ENCODE data around the gene IDH2. TPM values are rescaled to one million over a fixed set of nuclear protein-coding genes. Genes with fewer than 3 reads are reported as not detected.

The IDH2 gene
- total RNA-seq, 1 donor from 2014 or later, result 49.1 TPM

DNA sequence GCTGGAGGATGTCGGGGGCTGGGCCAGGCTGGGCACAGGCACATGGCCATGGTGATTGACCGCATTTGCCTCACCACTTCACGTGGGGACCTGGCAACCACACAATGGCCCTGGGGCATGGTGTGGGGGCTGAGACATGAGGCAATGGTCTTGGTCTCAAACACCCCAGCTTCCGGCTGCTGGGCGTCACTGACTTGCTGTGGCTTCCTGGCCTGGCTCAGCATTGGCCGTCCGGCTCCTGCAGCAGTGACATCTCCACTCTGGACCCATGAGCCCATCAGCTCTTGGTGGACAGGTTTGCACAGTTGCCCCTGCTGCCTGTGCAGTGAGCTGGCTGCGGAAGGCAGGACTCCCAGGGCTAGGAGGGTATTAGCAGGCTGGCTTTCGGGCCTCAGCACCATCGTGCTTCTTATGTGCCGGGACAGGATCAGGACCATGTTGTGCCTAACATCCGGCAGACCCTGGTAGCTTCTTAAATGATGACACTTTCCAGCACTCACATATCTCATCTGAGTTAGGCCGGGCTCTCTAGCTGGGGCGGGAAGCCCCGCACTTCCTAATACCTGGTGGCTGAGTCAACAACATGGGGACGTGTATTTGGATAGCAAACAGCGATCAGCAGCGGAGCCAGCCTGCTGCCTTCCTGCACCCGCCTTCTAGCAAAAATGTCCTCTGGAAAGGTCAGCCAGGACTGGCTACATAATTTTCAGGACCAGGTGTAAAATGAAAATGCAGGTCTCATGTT lies 67.0 kb downstream of the IDH2 start:
- ChIA-PET CTCF (interaction anchor here (0.6 kb wide), 1 partner anchor 67 kb away, joined by 3 read pairs; no protein-coding TSS in a partner anchor), POLR2A (interaction anchor here (0.5 to 4.2 kb wide), 7 partner anchors 9 to 141 kb away, joined by 3 to 26 read pairs (median 4); partner anchors contain the start of genes AP3S2 and ZNF710)
- no peak for ATAC-seq (ENCODE audit: low read depth)
- Mint-ChIP-seq H3K4me3 (peak overlapping the region; percentile 19), H3K36me3 (ENCODE audit: low read depth) (no peaks in the 10 kb centered on the region), H3K4me1 (peaks cover 92% of the 10 kb centered on the region), H3K9me3 (no peaks in the 10 kb centered on the region), H3K27me3 (no peaks in the 10 kb centered on the region), H3K27ac (peak overlapping the region; percentile 24)
- no peak for DNase-seq
- intact Hi-C loops (cut with micrococcal nuclease), result no loop called here
- TF ChIP-seq, protein P1, sequence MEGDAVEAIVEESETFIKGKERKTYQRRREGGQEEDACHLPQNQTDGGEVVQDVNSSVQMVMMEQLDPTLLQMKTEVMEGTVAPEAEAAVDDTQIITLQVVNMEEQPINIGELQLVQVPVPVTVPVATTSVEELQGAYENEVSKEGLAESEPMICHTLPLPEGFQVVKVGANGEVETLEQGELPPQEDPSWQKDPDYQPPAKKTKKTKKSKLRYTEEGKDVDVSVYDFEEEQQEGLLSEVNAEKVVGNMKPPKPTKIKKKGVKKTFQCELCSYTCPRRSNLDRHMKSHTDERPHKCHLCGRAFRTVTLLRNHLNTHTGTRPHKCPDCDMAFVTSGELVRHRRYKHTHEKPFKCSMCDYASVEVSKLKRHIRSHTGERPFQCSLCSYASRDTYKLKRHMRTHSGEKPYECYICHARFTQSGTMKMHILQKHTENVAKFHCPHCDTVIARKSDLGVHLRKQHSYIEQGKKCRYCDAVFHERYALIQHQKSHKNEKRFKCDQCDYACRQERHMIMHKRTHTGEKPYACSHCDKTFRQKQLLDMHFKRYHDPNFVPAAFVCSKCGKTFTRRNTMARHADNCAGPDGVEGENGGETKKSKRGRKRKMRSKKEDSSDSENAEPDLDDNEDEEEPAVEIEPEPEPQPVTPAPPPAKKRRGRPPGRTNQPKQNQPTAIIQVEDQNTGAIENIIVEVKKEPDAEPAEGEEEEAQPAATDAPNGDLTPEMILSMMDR (IDR thresholded peaks at IDR 0.05), result no peak

DNA sequence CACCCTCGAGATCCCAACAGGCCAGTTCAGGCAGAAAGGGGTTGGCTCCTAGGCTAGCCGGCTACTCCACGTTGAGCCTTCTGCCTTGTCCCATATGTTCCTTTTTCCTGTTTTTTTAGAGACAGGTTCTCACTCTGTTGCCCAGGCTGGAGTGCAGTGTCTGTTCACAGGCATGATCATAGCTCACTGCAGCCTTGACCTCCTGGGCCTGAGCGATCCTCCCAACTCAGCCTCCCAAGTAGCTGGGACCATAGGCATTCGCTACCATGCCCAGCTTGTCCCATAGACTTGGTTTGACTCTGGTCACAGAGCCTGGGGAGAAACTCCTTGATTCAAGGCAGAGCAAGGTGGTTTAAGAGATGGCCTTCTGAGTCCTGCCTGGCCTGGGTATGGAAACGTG lies 68.8 kb downstream of the IDH2 start:
- Mint-ChIP-seq H3K4me3 (no peak overlapping the region), H3K9me3 (no peaks in the 10 kb centered on the region), H3K4me1 (peaks cover 76% of the 10 kb centered on the region), H3K36me3 (ENCODE audit: low read depth) (peaks cover 3% of the 10 kb centered on the region), H3K27ac (peak overlapping the region; percentile 50), H3K27me3 (no peaks in the 10 kb centered on the region)
- CTCF ChIA-PET, result interaction anchor here (1.1 kb wide), 1 partner anchor 37 kb away, joined by 3 read pairs; no protein-coding TSS in a partner anchor
- no peak for ATAC-seq (ENCODE audit: low read depth)
- intact Hi-C loops (cut with micrococcal nuclease), result no loop called here
- POLR2A ChIA-PET, result interaction anchor here (1.3 to 4.2 kb wide), 4 partner anchors 10 to 30 kb away, joined by 5 to 26 read pairs (median 16); no protein-coding TSS in a partner anchor
- TF ChIP-seq, protein P1 (IDR thresholded peaks at IDR 0.05), result no peak
- no peak for DNase-seq

Other genes starting within 250 kb of the IDH2 start
- gene AP3S2, start 208.5 kb downstream of the IDH2 start, total RNA-seq, result 31.8 and 36.4 TPM in 2 replicates
- gene ARPIN, start 189.5 kb downstream of the IDH2 start, total RNA-seq, result not detected in 2 replicates
- 36.2 and 45.5 TPM in 2 replicates for gene ZNF710, start 101.1 kb downstream of the IDH2 start, total RNA-seq
- 68.1 and 85.1 TPM in 2 replicates for gene SEMA4B, start 98.9 kb upstream of the IDH2 start, total RNA-seq
- gene CIB1, start 131.5 kb upstream of the IDH2 start, total RNA-seq, result 96.6 and 105 TPM in 2 replicates
- gene GDPGP1, start 131.7 kb upstream of the IDH2 start, total RNA-seq, result 6.1 and 6.2 TPM in 2 replicates
- gene TTLL13, start 147.1 kb upstream of the IDH2 start, total RNA-seq, result 0.49 and 2.2 TPM in 2 replicates
- gene NGRN, start 163.2 kb upstream of the IDH2 start, total RNA-seq, result 32.8 and 34.1 TPM in 2 replicates
- 1.3 and 2.9 TPM in 2 replicates for gene ZNF774, start 249.8 kb upstream of the IDH2 start, total RNA-seq

Data from activated B cell treated with CpG ODN at 0.5 μM for 24 hours (primary cell).